Measurements from ENCODE around the gene POLR2B.
"Not testable (repeated sequence)": the region's sequence is repeated elsewhere in the genome, so short reads cannot be mapped to it uniquely, and the experiment has no call there.

POLR2B gene

GRCh38 chr4:56986952-56987351, 8.3 kb downstream of the POLR2B start:
- no peak for DNase-seq (ENCODE audit: low read depth)

DNA sequence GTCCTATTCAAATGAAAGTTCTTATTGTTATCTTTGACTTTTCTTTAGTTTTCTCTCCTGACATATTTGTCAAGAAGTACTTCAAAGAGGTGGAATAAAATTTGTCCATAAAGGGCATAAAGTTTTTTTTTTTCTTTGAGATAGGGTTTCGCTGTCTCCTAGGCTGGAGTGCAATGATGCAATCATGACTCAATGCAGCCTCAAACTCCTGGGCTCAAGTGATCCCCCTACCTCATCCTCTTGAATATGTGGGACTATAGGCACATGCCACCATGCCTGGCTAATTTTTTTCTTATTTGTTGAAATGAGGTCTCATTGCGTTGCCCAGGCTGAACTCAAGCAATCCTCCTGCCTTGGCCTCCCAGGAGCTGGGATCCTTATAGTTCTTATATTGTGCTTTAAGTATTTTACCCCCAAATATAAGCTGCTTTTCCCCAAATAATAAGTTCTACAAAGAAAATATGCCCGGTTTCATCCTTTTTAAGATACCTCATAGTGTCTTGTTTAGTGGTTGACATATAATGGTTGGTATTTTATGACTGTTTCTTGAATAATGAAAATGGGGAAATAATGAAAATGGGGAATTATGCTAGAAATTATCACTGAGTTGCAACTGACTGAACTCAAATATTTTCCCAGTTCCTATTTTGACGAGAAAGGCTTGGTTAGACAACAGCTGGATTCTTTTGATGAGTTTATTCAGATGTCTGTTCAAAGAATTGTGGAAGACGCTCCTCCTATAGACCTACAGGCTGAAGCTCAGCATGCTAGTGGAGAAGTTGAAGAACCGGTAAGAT, 11.6 kb downstream of the POLR2B start:
- no peak for DNase-seq (ENCODE audit: low read depth)

GRCh38 chr4:56995525-56995924, 16.8 kb downstream of the POLR2B start:
- no peak for DNase-seq (ENCODE audit: low read depth)

DNA sequence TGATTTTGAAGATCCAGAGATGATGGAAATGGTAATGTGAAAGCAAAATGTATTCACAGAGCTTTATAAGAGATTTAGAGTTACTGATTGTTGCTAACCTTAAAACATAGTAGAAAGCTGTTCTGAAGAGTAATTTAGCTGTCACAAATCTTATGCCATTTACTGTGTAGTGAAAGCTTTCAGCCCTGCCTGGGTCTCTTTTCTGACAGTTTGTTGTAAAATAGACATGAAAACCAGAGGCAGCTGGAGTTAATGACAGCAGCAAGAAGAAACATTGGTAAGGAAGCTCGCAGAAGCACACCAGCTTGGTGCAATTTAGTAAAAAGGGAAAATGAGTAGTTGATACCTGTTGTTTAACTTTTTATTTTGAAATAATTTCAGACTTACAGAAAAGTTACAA, 21.1 kb downstream of the POLR2B start:
- DNase-seq (ENCODE audit: low read depth) = no peak

DNA sequence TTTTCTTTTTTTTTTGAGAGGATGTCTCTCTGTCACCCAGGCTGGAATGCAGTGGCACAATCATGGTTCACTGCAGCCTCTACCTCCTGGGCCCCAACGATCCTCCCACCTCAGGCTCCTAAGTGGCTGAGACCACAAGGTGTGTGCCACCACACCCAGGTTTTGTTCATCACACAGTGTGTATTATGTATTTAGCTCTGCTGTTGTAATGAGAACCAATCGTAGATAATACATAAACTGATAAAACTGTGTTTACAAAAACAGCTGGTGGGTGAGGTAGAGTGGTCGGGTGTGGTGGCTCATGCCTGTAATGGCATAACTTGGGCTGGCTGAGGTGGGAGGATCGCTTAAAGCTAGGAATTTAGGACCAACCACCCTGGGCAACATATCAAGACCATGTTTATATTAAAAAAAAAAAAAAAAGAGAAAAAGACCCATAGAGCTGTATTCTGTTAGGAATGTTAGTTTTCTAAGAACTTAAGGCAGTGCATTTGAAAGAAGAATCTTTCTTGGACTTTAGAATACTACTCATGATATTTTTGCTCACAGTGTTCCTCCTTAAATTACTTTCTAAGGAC, 34.9 kb downstream of the POLR2B start:
- no peak for DNase-seq (ENCODE audit: low read depth)

DNA sequence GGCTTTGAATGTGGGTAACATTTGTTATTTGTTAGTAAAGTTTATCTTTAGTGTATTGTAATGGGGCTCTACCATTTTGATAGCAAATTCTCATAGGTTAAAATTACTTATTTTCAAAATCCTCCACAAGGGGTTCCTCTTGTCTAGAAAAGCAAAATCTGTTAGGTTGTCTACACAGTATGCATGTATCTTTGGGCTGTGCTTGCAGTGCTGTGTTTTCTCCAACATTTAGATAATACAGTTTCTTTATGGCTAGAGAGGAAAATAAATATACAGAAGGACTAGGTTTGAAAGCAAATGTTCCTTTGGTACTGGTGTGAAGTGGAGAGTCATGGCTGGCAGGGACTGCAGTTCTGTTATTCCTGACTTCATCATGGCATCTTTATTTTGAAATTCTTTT, 40.3 kb downstream of the POLR2B start:
- DNase-seq (ENCODE audit: low read depth) = no peak

DNA sequence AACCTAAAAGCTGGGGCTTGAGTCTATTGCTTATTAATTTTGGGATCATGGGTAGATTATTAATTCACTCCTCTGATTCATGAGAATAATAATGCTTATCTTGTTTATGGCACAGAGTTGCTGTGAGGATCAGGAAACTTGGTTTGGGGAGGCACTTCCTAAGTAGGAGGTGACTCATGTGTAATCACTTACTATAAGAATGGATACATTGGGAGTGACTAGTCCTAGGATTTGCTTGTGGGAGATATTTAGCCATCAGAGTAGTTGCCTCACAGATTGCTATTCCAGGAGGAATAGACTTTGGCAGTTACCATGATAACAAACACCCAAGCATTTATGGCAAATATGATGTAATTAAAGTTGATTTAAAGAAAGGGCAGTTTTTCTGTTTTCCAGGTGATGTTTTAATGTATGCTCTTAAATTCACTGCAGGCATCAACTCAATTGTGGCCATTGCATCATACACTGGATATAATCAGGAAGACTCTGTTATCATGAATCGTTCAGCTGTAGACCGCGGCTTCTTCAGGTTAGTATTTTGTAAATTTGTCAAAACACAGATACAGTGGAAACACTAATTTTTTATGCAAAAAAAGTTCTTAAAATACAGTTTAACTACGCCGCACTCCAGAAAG, 41.9 kb downstream of the POLR2B start:
- DNase-seq (ENCODE audit: low read depth) = no peak

- no peak for DNase-seq (ENCODE audit: low read depth)
Measured at GRCh38 chr4:57023104-57023503, 44.4 kb downstream of the POLR2B start.

- DNase-seq (ENCODE audit: low read depth) = no peak
Measured at GRCh38 chr4:57034520-57034919, 55.8 kb downstream of the POLR2B start.

GRCh38 chr4:57037982-57038604, 59.4 kb downstream of the POLR2B start:
- no peak for DNase-seq (ENCODE audit: low read depth)

- DNase-seq (ENCODE audit: low read depth) = no peak
Measured at GRCh38 chr4:57039345-57039744, 60.6 kb downstream of the POLR2B start.

- DNase-seq (ENCODE audit: low read depth) = no peak
Measured at GRCh38 chr4:57040510-57040909, 61.8 kb downstream of the POLR2B start.

DNA sequence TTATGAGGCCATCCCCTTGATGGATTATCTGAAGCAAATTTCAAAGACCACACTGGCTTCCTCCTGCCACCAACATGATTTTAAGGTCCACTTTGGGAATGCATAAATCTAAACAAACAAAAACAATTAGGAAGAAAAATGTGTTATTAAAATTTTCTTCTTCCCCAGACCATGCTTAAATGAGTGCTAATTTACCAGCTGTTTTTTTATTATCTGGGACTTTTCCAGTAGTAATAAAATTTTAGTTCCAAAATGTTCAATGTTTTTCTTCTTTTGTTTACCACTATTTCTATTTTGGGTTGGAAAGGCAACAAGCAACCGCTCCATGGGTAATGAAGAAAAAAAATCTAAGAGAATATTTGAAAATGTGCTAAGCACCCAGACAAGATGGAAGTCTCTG, 62.3 kb downstream of the POLR2B start:
- no peak for DNase-seq (ENCODE audit: low read depth)

GRCh38 chr4:57042711-57043169, 64.0 kb downstream of the POLR2B start:
- no peak for DNase-seq (ENCODE audit: low read depth)

DNA sequence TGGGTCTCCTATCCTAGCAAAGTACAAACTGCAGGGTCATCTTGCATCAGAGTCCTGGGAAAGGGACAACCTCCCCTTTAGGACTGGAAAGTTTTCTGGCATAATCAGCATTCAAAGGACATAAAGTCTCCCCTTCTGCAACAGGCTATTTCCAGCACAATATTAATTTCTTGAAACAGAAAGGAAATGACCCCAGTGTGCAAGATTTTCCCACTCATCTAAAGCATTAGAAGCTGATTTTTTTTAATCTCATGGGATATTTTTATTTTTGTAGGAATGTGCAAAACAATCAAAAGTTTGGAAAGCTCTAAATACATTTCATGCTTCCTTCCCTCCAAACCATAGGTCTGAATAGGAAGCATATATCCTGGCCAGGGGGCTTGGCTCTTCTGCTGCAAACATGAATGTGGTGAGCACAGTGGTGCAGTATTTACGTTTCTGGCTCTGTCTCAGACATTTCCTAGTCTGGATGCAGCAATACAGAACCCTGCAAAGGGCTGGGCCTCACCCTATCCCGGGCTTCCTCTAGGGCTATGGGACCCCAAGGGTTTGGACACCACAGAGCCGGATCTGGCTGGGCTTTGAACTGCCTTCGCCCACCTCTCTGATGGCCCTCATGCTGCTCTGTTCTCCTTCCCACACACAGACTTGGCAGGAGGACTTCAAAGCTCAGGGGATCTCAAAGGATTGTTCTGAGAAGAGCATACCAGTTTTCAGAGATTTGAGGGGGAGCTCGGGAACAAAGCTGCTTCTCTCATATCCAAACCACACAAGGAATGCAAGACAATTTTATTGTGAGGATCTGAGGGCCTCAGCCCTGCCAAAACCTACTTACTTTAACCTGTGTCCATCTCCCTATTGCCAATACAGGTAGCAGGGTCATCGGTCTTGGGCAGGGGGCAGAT, 64.9 kb downstream of the POLR2B start:
- DNase-seq (ENCODE audit: low read depth) = no peak

GRCh38 chr4:57044279-57044678, 65.6 kb downstream of the POLR2B start:
- no peak for DNase-seq (ENCODE audit: low read depth)

GRCh38 chr4:57044996-57045395, 66.3 kb downstream of the POLR2B start:
- DNase-seq (ENCODE audit: low read depth) = no peak

GRCh38 chr4:57047046-57047445, 68.3 kb downstream of the POLR2B start:
- not testable (repeated sequence) for DNase-seq (ENCODE audit: low read depth)

GRCh38 chr4:57048590-57049304, 70.1 kb downstream of the POLR2B start:
- DNase-seq (ENCODE audit: low read depth) = no peak

GRCh38 chr4:57051095-57051494, 72.4 kb downstream of the POLR2B start:
- DNase-seq (ENCODE audit: low read depth) = no peak

DNA sequence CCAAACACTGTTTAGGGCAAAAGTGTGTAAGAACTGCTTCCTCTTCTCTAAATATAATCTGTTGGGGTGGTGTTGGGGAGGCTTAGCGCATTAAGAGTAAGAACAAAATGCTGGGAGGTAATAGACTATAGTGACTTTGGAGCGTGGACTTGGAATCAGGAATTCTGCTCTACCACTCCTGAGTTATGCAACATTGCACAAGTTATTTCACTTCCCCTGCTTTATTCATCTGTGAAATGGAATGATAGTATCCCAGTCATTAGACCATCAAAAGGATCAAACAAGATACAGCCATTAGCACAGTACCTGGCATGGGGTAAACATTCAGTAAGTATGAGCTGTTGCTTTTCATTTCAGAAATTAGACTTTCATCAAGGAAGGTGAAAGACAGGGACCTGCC, 72.8 kb downstream of the POLR2B start:
- DNase-seq (ENCODE audit: low read depth) = no peak

Data from stimulated activated CD8-positive, alpha-beta memory T cell treated with anti-CD3 and anti-CD28 coated beads, Interleukin-12 subunit alpha, Interleukin-12 subunit beta, amount 100 ng/mL, for 4 hours (primary cell).